Natural killer cell (primary cell): ENCODE measurements around the gene PDE4B. TPM values are rescaled to one million over a fixed set of nuclear protein-coding genes. Genes with fewer than 3 reads are reported as not detected.

Experiments
- ATAC-seq, 3 donors: fragments of 150-1000 bp in 2 of 3; fragments of 200-7000 bp in 1 of 3; cut with Tn5 transposase; 1 replicate in 1 of 3; 2 replicates in 2 of 3; pipeline ENCODE4 v1.10.0; 2021; ENCODE audit warnings: mild to moderate bottlenecking in 2 of 3, moderate library complexity in 2 of 3
- DNase-seq, 2 donors: peaks; one replicate each; pipeline versions ENCODE4 v3.0.0 to v3.0.0-alpha.2; 2013 to 2021; ENCODE audit warnings: mixed read lengths in 1 of 2
- H3K27ac ChIP-seq: one replicate; pipeline ENCODE4 v1.5.1; 2013; ENCODE audit warnings: mild to moderate bottlenecking, low read length
- H3K27me3 ChIP-seq: one replicate; pipeline ENCODE4 v1.6.1; 2013; ENCODE audit warnings: low read length; ENCODE audit not compliant: control insufficient read depth, insufficient read depth
- H3K36me3 ChIP-seq: one replicate; pipeline ENCODE4 v1.6.1; 2013; ENCODE audit warnings: low read length; ENCODE audit not compliant: control insufficient read depth, insufficient read depth
- H3K4me1 ChIP-seq: one replicate; pipeline ENCODE4 v1.6.1; 2013; ENCODE audit warnings: low read length; ENCODE audit not compliant: control insufficient read depth, insufficient read depth
- H3K4me3 ChIP-seq: one replicate; pipeline ENCODE4 v1.5.1; 2013; ENCODE audit warnings: low read length
- H3K9me3 ChIP-seq: one replicate; pipeline ENCODE4 v1.6.1; 2013; ENCODE audit warnings: low read length; ENCODE audit not compliant: control insufficient read depth, insufficient read depth
- H3K27ac Mint-ChIP-seq, 2 donors: one replicate each; pipeline ENCODE4 v1.8.0; 2022; ENCODE audit warnings: mild to moderate bottlenecking in 2 of 2, mixed read lengths in 2 of 2, moderate library complexity in 1 of 2
- H3K27me3 Mint-ChIP-seq, 2 donors: one replicate each; pipeline ENCODE4 v1.8.0; 2022; ENCODE audit warnings: low read depth in 2 of 2, mixed read lengths in 2 of 2
- H3K36me3 Mint-ChIP-seq: one replicate; pipeline ENCODE4 v1.8.0; 2022; ENCODE audit warnings: mixed read lengths
- H3K4me1 Mint-ChIP-seq, 2 donors: one replicate each; pipeline ENCODE4 v1.8.0; 2022; ENCODE audit warnings: mixed read lengths in 2 of 2
- H3K4me3 Mint-ChIP-seq: one replicate; pipeline ENCODE4 v1.8.0; 2022; ENCODE audit warnings: mild to moderate bottlenecking, moderate library complexity, mixed read lengths
- H3K9me3 Mint-ChIP-seq, 2 donors: one replicate each; pipeline ENCODE4 v1.8.0; 2022; ENCODE audit warnings: mixed read lengths in 2 of 2
- WGBS: methylation state at CpG from one replicate; pipeline ENCODE4 v1.1.7; 2013; ENCODE audit warnings: missing lambda C conversion rate; ENCODE audit not compliant: insufficient coverage; 5-methylcytosine and 5-hydroxymethylcytosine counted together
- intact Hi-C: fragments of 100-400 bp; cut with micrococcal nuclease; formaldehyde crosslinking; loops from one replicate; pipeline ENCODE4 v1.14.2; 2022
- total RNA-seq, 4 donors: library from RNA; stranded (reverse); fragments of 120-200 nt in 1 of 4; gene quantifications; one replicate each; pipeline versions ENCODE4 v1.2.3 to v1.2.4, GENCODE V29; 2013 to 2022
- TF ChIP-seq, protein P1 (sequence below): fragments of 200-600 bp; IDR thresholded peaks from one replicate; pipeline ENCODE4 v1.8.0; 2022; ENCODE audit warnings: antibody characterized with exemption

PDE4B gene
- total RNA-seq, 3 donors from 2014 or later (not counting 1 experiment from before 2014, with no cell fraction given), result 18.0 to 42.4 (median 25.5) TPM

DNA sequence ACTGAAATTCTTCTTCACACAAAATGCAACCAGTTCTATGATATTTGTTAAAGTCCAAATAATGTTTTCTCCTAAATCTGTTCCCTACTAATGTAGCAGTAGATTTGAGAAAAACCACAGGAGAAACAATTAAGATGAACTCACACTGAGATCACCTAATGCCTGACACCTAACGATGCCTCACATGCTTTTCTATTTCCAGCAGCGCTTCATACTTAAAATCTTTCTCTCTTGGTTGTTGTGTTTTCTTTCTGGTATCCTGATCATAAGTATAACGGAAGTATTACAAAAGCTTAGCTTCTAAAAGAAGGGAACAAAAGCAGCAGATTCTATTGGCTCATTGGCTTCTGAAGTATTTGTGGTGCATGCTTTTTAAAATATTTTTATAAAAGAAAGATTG, 474.1 kb downstream of the PDE4B start:
- no peaks in the 10 kb centered on the region for H3K4me1 Mint-ChIP-seq
- H3K9me3 Mint-ChIP-seq, result no peaks in the 10 kb centered on the region
- H3K9me3 ChIP-seq, result no peaks in the 10 kb centered on the region
- no peaks in the 10 kb centered on the region for H3K4me1 ChIP-seq
- H3K27me3 Mint-ChIP-seq, result peaks cover 0 to 5% of the 10 kb centered on the region in 2 donors
- no peak for DNase-seq
- H3K27me3 ChIP-seq, result no peaks in the 10 kb centered on the region
- no peak for ATAC-seq
- no peak overlapping the region for H3K4me3 Mint-ChIP-seq
- H3K27ac ChIP-seq, result no peak overlapping the region
- H3K4me3 ChIP-seq, result no peak overlapping the region
- intact Hi-C loops, result no loop called here
- TF ChIP-seq, protein P1, sequence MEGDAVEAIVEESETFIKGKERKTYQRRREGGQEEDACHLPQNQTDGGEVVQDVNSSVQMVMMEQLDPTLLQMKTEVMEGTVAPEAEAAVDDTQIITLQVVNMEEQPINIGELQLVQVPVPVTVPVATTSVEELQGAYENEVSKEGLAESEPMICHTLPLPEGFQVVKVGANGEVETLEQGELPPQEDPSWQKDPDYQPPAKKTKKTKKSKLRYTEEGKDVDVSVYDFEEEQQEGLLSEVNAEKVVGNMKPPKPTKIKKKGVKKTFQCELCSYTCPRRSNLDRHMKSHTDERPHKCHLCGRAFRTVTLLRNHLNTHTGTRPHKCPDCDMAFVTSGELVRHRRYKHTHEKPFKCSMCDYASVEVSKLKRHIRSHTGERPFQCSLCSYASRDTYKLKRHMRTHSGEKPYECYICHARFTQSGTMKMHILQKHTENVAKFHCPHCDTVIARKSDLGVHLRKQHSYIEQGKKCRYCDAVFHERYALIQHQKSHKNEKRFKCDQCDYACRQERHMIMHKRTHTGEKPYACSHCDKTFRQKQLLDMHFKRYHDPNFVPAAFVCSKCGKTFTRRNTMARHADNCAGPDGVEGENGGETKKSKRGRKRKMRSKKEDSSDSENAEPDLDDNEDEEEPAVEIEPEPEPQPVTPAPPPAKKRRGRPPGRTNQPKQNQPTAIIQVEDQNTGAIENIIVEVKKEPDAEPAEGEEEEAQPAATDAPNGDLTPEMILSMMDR, result no peak
- H3K36me3 ChIP-seq, result no peaks in the 10 kb centered on the region
- no peaks in the 10 kb centered on the region for H3K36me3 Mint-ChIP-seq
- no peak overlapping the region for H3K27ac Mint-ChIP-seq
- 92% methylated on average over 2 of the region's 3 CpGs for WGBS

DNA sequence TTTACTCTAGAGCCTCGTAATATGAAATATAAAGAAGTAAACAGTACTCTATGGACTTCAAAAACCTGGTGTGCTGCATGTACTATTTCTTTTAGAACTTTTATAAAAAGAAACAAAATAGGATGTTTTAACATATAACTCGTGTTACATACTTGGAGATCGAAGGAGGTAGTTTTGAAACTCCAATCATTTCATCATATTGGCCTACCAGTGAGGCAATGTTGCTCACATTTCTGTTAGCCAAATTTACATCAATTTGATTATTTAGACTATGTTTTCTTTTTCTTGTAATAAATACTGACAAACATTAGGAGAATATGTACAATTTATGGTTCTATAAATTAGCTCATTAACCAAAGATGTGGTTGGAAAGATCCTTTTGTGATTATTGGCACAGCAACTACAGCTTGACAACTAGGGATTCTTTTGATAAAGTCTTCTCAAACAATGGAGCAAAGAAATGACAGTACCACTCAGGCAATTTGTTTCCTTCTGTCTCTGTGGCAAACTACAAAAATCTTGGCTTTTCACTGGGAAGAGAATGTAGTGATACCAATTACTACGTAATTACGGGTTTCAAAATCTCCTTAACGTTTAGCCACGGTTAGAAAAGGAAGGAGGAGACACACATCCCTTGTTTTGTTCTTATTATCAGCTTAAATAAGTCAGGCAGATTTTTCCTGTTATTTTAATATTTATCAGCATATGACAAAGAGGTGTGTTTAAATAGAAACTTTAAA, 474.7 kb downstream of the PDE4B start:
- Mint-ChIP-seq H3K9me3 (no peaks in the 10 kb centered on the region), H3K27me3 (peaks cover 0 to 7% of the 10 kb centered on the region in 2 donors), H3K27ac (no peak overlapping the region), H3K4me1 (no peaks in the 10 kb centered on the region), H3K4me3 (no peak overlapping the region), H3K36me3 (no peaks in the 10 kb centered on the region)
- Histone ChIP-seq H3K9me3 (no peaks in the 10 kb centered on the region), H3K4me1 (no peaks in the 10 kb centered on the region), H3K4me3 (no peak overlapping the region), H3K27ac (no peak overlapping the region), H3K27me3 (no peaks in the 10 kb centered on the region), H3K36me3 (no peaks in the 10 kb centered on the region)
- DNase-seq, result no peak
- no peak for ATAC-seq
- TF ChIP-seq, protein P1, result no peak
- intact Hi-C loops, result no loop called here
- 94% methylated on average over 5 of the region's 7 CpGs for WGBS

DNA sequence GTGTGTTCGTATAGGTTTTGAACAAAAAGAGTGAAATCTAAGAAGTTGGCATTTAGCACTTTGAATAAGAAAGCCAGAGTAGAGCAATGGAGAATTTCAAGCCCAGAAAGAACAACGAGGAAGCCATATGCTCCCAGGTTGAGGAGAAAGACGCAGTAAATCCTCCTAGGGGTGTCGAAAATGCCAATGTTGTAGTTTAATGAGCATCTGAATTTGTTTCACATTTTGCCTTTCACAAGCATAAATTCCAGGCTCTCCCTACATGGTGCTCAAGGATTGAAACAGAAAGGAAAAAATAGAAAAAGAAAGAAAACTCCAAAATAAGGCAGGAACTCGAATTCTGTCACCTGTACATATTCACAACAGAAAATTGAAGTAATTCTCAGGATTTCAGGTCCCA, 476.5 kb downstream of the PDE4B start:
- H3K4me1 ChIP-seq, result peaks cover 3% of the 10 kb centered on the region
- H3K9me3 ChIP-seq, result no peaks in the 10 kb centered on the region
- Mint-ChIP-seq H3K27me3 (peaks cover 0 to 6% of the 10 kb centered on the region in 2 donors), H3K4me3 (no peak overlapping the region), H3K9me3 (no peaks in the 10 kb centered on the region), H3K27ac (no peak overlapping the region), H3K36me3 (no peaks in the 10 kb centered on the region), H3K4me1 (peaks cover 0 to 4% of the 10 kb centered on the region in 2 donors)
- no peak overlapping the region for H3K4me3 ChIP-seq
- TF ChIP-seq, protein P1, result no peak
- intact Hi-C loops, result no loop called here
- DNase-seq (no peak), ATAC-seq (no peak)
- H3K36me3 ChIP-seq, result no peaks in the 10 kb centered on the region
- H3K27ac ChIP-seq, result no peak overlapping the region
- H3K27me3 ChIP-seq, result no peaks in the 10 kb centered on the region
- 100% methylated on average over 4 of the region's 5 CpGs for WGBS
